GM12873 (cell line): ENCODE results near the gene YDJC.

ENCODE experiments used
- CTCF ChIP-seq: IDR thresholded peaks from 2 replicates; pipeline ENCODE4 v1.5.1; 2012; ENCODE audit warnings: low read depth, mild to moderate bottlenecking, moderate library complexity, low read length, control low read depth; ENCODE audit not compliant: insufficient read depth; ENCODE audit errors: missing control alignments

Gene YDJC

DNA sequence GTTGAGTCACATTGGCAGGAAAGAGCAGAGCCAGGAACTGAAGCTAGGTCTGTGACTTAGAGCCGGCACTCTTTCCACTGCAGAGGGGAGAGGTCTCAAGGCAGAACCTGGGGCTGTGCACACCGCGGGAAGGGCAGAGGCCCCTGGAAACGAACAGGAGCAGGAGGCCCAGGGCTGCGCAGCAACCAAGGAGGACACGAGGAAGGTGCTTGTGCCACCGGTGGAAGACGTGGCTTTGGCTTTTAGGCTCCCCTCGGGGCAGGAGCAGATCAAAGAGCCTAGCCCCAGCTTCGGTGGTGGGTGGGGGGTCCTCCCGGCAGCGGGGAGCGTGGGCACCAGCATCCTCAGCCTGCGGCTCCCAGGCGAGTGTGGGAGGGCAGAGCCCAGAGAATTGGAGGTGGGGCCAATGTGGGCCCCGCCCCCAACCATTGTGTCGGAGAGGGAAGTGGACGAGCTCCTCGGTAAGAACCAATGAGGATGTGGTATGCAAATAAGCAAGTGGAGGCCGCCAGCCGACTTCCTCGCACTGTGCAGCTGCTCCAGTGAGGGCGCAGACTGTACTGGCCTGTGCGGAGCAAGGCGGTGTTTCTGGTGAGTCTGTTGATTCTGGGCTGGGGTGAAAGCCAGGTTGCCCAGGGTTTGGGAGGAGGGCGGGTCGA is 2.5 kb upstream of the YDJC start, which contains the start of gene CCDC116:
Gene CCDC116 (plus strand): TSS at position 524 of the 659 bp plus-strand sequence. CDS start 422 bp downstream, outside the sequence.
- TF ChIP-seq CTCF = no peak

DNA sequence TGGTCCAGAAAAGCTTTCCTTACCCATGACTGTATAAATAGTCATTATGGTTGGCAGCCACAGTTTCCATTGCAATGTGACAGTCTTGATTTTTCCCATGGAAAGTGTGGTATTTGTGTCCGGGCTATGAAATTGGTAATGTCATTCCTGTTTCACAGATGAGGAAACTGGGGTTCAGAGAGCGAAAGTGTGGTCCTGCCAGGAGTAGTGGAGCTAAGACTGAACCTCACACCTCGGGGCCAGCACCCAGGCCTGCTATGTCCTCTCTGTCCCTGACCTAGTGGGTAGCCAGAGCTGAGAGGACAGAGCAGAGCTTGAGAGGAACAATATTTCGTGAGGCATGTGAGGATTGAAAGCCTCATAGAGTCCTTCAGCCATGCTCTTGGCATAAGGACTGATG is 1.2 kb upstream of the YDJC start:
- no peak for TF ChIP-seq CTCF

DNA sequence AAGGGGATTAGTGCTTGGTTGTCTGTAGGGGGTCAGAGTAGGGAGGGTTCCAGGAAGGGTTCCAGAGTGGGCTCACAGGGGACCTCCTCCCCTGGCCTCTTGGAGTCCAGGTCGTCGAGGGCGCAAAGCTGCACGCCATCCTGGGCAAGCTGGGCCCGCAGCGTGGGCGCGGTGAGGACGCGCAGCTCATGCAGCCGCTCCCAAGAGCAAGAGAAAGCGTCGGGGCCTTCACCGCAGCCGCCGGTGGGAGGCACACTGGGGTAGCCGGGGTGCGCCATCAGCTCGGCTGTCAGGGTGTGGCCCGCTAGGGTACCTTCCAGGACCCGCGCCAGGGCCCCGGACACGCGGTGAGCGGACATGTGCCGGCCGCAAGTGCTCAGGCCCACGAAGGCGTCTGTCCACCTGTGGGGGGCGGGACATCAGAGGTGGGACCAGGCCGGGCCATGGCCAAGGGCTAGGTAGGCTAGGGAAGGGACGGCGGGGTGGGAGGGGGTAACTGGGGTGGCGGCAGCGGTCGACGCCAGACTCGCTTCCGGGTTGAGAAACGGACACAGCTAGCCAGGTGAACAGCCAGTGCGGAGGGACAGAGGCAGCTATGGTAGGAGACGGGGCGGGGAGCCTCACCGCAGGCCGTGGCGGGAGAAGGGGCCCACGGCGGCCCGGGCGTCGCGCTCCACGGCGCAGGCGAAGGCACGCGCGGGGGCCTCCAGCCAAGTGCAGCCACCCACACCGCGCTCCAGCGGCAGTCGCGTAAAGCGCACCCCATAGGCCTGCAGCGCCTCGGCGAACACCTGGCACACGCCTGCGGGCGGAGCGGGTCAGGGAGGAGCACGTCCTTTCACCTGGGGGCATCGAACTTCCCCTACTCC is 1.2 kb downstream of the YDJC start:
- TF ChIP-seq CTCF = no peak

GRCh38 chr22:21626735-21627469 is 2.9 kb downstream of the YDJC start:
- TF ChIP-seq CTCF = no peak

DNA sequence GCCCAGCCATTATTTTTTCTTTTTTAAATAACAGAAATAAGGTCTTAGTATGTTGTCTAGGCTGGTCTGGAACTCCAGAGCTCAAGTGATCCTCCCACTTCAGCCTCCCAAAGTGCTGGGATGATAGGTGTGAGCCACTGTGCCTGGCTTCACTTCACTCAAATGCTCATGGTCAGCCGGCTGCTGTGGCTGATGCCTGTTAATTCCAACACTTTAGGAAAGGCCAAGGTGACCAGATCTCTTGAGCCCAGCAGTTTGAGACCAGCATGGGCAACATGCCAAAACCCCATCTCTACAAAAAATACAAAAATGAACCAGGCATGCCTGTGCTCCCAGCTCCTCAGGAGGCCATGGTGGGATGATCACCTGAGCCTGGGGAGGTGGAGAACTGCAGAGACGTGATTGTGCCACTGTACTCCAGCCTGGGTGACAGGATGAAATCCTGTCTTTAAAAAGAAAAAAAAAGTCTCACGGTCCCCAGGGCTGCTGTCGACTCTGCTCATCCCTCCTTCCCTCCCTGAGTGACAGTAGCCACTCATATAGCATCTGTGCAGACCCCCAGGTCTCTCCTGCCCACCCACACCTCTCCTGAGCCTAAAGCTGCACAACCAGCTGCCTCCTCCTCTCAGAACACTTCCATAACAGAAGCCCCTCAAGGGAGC is 3.6 kb downstream of the YDJC start:
- no peak for TF ChIP-seq CTCF

- TF ChIP-seq CTCF = no peak
Measured at GRCh38 chr22:21624880-21625791, 4.7 kb downstream of the YDJC start.
